Fibroblast of villous mesenchyme (primary cell): ENCODE results near the gene HBG2. TPM values are rescaled to one million over a fixed set of nuclear protein-coding genes. Genes with fewer than 3 reads are reported as not detected.

Experiments
- DNase-seq: peaks from one replicate; pipeline ENCODE4 v3.0.0-alpha.2; 2010; ENCODE audit warnings: low read depth
- H3K4me3 ChIP-seq: 2 replicates; pipeline ENCODE4 v1.5.1; 2011; ENCODE audit warnings: low read depth, mild to moderate bottlenecking, low read length
- CTCF ChIP-seq: IDR thresholded peaks from 2 replicates; pipeline ENCODE4 v1.5.1; 2012; ENCODE audit warnings: low read depth, mild to moderate bottlenecking, low read length; ENCODE audit not compliant: insufficient read depth
- total RNA-seq: library from RNA; depleted of rRNA; stranded (reverse); fragments of >200 nt; gene quantifications from 2 replicates; pipeline ENCODE4 v1.2.3, GENCODE V29; 2012

Gene HBG2
- total RNA-seq, 1 donor: not detected

DNA sequence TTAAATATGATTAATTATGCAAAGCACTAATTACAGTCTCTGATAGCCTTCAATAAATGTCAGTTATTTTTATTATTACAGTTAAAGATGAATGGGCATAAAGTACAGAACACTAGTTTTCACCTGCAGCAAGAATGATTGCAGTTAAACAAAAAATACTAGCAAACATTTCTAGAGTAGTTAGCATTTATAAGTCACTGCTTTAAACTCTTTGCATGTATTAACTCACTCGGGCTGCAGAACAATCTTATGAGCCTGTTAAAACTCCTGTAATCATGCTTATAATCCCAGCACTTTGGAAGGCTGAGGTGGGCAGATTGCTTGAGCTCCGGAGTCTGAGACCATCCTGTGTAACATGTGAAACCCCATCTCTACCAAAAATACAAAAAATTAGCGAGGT is 32.3 kb upstream of the HBG2 start:
- no peak for TF ChIP-seq CTCF
- no peak for DNase-seq
- no peak overlapping the region for H3K4me3 ChIP-seq

GRCh38 chr11:5286351-5286750 is 31.8 kb upstream of the HBG2 start:
- no peak for DNase-seq
- no peak overlapping the region for H3K4me3 ChIP-seq
- TF ChIP-seq CTCF: no peak

GRCh38 chr11:5285703-5286340 is 31.2 kb upstream of the HBG2 start:
- TF ChIP-seq CTCF: no peak
- DNase-seq: no peak
- H3K4me3 ChIP-seq: no peak overlapping the region

DNA sequence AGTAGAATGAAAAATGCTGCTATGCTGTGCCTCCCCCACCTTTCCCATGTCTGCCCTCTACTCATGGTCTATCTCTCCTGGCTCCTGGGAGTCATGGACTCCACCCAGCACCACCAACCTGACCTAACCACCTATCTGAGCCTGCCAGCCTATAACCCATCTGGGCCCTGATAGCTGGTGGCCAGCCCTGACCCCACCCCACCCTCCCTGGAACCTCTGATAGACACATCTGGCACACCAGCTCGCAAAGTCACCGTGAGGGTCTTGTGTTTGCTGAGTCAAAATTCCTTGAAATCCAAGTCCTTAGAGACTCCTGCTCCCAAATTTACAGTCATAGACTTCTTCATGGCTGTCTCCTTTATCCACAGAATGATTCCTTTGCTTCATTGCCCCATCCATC is 30.1 kb upstream of the HBG2 start:
- TF ChIP-seq CTCF: no peak
- no peak for DNase-seq

GRCh38 chr11:5283882-5284281 is 29.3 kb upstream of the HBG2 start:
- H3K4me3 ChIP-seq: no peak overlapping the region
- DNase-seq: no peak
- no peak for TF ChIP-seq CTCF

More for the DNA sequence above, 30.1 kb upstream of the HBG2 start:
- H3K4me3 ChIP-seq: no peak overlapping the region

GRCh38 chr11:5283086-5283485 is 28.5 kb upstream of the HBG2 start:
- no peak for TF ChIP-seq CTCF
- H3K4me3 ChIP-seq: no peak overlapping the region
- DNase-seq: no peak

GRCh38 chr11:5282628-5283027 is 28.0 kb upstream of the HBG2 start:
- no peak overlapping the region for H3K4me3 ChIP-seq
- TF ChIP-seq CTCF: no peak
- DNase-seq: no peak
